T follicular helper cell (primary cell): ENCODE data around the gene MBOAT1.
"Not testable (repeated sequence)": the region's sequence is repeated elsewhere in the genome, so short reads cannot be mapped to it uniquely, and the experiment has no call there.

Experiments
- DNase-seq: peaks from one replicate; pipeline ENCODE4 v3.0.0-alpha.2; 2020; ENCODE audit warnings: low read depth
- total RNA-seq, 2 experiments: gene quantifications; one replicate each; lab custom pipeline; 2026; lab: John Stamatoyannopoulos, UW

The MBOAT1 gene, protein sequence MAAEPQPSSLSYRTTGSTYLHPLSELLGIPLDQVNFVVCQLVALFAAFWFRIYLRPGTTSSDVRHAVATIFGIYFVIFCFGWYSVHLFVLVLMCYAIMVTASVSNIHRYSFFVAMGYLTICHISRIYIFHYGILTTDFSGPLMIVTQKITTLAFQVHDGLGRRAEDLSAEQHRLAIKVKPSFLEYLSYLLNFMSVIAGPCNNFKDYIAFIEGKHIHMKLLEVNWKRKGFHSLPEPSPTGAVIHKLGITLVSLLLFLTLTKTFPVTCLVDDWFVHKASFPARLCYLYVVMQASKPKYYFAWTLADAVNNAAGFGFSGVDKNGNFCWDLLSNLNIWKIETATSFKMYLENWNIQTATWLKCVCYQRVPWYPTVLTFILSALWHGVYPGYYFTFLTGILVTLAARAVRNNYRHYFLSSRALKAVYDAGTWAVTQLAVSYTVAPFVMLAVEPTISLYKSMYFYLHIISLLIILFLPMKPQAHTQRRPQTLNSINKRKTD
- 10.5 to 45.0 reads per million in 2 experiments for total RNA-seq

DNA sequence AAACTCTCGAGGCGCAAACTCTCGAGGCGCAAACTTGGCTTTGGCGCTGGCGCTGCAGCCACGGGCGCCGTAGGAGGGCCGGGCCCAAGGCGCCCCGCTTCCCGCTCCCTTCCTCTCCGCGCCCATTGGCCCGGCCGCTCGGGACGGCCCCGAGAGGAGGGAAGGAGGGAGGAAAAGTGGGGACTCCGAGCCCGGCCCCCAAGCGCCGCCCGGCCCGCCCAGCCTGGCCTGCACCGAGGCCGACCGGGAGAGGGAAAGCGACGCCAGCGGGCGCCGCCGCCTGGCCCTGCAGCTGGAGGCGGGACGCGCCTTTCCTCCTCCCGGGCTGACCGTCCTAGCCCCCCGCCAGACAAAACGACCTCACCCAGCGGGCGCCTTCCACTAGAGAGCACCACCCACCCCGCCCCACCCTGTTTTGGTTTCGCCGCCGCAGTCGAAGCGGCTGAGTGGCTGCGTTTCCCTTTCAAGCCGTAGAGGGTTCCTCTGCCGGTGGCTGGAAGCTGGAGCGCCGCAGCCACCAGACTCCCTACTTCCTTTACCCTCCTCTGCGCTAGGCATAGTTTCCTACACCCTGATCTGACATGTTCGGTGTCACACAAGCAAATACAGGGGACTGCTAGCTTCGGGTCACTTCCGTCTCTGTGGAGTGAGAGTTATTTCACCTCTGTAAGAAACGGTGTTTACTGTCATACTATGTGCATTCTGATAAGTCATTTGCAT lies at the start of gene MBOAT1:
Gene MBOAT1 (minus strand): TSS at position 78 of the 720 bp plus-strand sequence. CDS start 235 bp downstream, outside the sequence.
- peak; percentile 48 for DNase-seq

DNA sequence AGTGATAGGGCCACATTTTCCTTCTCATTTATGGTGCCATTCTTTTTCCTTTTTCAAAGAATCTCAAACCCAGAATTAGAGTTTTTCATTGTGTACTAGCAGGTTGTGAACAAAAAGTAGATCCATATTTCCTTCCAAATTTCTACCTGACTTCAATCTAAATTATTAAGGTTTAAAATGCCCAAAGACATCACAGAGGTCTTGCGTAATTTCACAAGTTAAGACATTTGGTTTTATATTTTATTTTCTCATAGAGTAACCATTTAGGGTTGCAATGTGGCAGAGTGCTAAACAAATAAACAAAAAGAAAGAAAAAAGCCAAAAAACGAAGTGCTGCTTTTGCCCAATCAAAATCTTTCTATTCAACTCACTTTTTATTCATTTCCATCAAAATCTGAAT lies 49.4 kb upstream of the MBOAT1 start:
- no peak for DNase-seq

DNA sequence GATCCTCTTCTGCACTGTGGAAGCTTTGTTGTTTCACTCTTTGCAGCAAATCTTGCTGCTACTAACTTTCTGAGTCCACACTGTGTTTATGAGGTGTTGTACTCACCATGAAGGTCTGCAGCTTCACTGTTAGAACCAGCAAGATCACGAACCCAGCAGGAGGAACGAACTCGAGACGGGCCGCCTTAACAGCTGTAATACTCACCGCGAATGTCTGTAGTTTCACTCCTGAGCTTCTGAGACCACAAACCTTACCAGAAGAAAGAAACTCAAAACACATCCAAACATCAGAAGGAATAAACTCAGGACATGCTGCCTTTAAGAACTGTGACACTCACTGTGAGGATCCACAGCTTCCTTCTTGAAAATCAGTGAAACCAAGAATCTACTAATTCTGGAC lies 48.1 kb upstream of the MBOAT1 start:
- no peak for DNase-seq

DNA sequence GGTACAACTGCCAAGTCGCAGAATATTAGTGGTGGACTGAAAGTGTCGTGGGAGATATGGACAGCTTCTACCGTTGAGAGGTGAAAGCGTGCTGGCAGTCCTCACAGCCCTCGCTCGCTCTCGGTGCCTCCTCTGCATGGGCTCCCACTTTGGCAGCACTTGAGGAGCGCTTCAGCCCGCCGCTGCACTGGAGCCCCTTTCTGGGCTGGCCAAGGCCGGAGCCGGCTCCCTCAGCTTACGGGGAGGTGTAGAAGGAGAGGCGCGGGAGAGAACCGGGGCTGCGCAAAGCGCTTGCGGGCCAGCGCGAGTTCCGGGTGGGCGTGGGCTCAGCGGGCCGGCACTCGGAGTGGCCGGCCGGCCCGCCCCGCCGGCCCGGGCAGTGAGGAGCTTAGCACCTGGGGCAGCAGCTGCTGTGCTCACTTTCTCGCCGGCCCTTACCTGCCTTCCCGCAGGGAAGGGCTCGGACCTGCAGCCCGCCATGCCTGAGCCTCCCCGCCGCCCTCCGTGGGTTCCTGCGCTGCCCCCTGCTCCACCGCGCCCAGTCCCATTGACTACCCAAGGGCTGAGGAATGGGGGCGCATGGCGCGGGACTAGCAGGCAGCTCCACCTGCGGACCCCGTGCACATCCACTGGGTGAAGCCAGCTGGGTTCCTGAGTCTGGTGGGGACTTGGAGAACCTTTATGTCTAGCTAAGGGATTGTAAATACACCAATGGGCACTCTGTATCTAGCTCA lies 47.2 kb upstream of the MBOAT1 start:
- no peak for DNase-seq

DNA sequence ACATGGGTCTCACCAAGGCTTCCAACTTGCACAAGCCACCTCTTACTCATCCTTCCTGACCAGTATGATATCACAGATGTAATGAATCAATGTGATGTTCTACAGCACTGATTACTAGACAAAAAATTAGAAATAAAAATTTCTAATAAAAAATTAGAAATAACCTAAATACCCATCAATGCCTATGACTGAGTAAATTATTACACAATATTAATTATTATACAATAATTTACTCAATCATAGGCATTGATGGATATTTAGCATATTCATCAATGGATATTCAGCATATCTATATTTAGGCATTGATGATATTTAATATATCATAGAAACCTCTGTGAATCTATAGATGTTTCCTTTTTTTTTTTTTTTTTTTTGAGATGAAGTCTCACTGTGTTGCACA lies 43.2 kb upstream of the MBOAT1 start:
- no peak for DNase-seq

DNA sequence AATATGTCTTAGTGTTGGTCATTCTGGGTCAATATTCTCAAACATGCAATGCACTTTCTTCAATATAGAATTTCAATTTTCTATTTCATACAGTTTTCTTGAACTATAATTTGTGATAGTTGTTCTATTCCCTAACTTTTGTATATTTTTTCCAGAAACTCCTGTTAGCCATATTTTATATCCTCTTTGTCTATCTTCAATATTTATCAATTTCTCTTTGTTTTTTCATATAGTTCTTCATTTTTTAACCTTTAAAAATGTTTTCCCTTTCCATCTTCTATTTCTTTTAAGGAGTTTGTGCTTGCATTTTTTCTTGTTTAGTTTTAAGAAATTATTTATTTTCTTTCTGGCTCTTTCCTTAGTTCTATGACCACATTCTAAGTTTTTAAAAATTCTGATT lies 42.0 kb upstream of the MBOAT1 start:
- DNase-seq = no peak

DNA sequence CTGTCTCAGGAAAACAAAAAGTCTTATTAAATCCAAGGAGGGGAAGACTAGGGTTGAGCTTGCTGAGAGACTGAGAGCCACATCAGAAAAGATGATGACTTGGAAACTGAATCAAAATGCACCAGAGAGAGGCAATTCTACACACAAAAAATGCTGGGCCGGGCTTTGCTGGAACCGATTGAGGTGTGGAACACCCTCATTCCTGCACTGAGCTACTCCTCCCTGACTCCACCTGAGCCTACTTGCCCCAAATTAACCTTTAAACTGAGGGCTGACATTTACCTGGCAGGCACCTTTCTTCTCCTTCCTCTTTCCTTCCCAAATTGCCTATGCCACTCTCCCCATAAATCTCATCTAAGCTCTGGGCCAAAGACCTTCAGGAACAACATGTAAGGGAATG lies 40.8 kb upstream of the MBOAT1 start:
- no peak for DNase-seq

DNA sequence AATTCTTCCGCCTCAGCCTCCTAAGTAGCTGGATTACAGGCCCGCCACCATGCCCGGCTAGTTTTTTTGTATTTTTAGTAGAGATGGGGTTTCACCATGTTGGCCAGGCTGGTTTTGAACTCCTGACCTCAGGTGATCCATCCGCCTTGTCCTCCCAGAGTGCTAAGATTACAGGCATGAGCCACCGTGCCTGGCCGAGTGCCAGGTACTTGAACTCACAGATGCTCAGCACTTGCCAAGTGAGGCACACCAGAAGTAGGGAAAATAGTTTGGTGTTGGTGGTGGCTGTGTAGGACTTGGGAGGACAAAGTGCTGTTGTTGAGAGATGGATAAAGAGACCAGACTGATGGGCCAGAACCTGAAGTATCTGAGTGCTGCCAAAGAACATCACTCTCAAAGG lies 40.0 kb upstream of the MBOAT1 start:
- DNase-seq = no peak

DNA sequence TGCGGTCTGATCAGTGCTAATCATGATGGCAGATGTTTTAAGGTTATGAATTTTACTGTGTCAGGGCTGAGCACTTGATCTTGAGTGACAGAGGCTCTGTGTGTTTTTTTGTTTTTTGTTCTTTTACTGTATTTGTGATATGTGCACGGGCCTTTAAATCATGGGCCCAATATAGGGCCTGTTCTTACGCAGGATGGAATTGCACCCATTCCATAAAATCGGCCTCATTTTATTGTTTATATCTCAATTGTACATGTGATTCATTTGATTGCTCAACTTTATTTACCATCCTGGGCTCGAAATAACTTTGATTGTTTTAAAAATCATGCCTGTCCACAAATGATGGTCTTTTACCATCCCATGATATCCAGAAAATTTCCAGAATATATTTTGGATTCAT lies 39.3 kb upstream of the MBOAT1 start:
- no peak for DNase-seq

DNA sequence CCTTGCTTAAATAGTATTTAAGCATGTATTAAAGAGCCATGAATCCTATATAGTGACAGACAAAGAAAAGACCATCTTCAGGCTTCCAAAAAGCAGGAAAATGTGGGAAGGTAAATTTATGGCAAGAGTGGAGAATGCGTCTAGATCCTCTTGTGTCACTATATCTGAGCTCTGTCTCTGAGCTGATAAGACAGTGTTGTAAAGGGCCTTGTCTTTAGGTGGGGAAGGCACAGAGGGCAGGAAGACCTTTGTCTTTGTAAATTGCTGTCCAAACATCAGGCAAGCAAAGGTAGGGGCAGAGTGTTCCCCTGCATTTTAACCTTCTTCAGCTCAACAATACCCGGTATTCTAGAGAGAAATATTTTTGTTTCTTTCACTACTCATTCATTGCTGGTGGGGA lies 33.9 kb upstream of the MBOAT1 start:
- DNase-seq = no peak

DNA sequence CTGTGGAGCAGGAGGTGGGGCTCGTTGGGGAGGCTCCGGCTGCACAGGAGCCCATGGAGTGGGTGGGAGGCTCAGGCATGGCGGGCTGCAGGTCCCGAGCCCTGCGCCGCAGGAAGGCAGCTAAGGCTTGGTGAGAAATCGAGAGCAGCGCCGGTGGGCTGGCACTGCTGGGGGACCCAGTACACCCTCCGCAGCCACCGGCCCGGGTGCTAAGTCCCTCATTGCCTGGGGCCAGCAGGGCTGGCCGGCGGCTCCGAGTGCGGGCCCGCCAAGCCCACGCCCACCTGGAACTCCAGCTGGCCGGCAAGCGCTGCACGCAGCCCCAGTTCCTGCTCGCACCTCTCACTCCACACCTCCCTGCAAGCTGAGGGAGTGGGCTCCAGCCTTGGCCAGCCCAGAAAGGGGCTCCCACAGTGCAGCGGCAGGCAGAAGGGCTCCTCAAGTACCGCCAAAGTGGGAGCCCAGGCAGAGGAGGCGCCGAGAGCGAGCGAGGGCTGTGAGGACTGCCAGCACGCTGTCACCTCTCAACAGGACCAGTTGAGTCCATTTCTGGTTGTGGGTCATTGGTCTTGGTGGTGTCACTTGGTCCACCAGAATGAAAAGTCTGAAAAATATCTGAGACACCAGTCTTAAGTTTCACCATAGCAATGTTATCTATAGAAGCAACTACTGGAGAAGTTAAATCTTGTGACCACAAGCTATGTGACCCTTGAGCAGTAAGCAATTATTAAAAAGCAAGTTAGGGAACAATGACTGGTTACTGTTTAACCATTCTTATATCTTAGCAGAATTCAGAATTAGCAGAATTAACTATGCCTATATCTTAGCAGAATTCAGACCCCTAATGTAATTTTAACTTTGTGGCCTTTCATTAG lies 32.8 kb upstream of the MBOAT1 start:
- not testable (repeated sequence) for DNase-seq

DNA sequence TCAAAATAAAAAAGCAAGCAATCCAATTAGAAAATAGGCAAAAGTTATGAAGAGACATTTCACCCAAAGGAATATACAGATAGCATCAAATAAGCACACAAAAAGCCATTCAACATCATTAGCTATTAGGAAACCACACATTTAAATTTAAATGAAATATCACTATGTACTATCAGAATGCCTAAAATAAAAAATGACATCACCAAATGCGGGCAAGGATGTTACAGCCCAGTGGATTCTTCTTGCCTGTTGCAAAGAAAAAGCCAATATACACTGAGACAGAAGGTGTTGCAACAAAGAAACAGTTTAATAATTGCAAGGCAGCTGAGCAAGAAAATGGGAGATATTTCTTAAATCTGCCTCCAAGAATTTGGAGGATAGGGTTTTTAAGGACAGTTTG lies 31.0 kb upstream of the MBOAT1 start:
- no peak for DNase-seq

DNA sequence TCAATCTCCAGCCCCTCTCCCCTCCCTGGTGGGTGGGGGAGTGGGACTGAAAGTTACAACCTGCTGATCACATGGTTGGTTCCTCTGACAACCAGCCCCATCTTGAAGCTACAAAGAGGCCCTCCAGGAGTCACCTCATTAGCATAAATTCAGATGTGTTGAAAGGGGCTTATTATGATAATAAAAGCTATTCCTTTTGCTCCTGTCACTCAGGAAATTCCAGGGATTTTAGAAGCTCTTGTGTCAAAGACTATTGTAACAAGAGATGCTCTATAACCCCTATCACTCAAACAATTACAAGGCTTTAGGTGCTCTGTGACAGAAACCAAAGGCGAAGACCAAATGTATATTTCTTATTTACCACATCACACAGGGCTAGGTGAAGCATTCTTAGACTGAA lies 30.1 kb upstream of the MBOAT1 start:
- no peak for DNase-seq

DNA sequence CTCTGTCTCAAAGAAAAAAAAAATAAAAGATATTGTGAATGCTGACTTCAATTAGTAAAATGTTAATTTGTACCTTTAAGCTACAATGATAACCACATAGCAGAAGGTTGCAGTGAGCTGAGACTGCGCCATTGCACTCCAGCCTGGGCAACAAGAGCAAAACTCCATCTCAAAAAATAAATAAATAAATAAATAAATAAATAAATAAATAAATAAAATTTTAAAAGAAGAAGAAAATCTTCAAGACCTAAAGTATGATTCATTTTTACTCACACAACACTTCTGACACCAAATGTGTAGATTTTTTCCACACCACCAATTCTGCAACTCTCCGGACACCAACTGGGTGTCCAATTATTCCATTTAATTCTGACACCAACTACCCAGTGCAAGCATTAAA lies 28.8 kb upstream of the MBOAT1 start:
- no peak for DNase-seq

DNA sequence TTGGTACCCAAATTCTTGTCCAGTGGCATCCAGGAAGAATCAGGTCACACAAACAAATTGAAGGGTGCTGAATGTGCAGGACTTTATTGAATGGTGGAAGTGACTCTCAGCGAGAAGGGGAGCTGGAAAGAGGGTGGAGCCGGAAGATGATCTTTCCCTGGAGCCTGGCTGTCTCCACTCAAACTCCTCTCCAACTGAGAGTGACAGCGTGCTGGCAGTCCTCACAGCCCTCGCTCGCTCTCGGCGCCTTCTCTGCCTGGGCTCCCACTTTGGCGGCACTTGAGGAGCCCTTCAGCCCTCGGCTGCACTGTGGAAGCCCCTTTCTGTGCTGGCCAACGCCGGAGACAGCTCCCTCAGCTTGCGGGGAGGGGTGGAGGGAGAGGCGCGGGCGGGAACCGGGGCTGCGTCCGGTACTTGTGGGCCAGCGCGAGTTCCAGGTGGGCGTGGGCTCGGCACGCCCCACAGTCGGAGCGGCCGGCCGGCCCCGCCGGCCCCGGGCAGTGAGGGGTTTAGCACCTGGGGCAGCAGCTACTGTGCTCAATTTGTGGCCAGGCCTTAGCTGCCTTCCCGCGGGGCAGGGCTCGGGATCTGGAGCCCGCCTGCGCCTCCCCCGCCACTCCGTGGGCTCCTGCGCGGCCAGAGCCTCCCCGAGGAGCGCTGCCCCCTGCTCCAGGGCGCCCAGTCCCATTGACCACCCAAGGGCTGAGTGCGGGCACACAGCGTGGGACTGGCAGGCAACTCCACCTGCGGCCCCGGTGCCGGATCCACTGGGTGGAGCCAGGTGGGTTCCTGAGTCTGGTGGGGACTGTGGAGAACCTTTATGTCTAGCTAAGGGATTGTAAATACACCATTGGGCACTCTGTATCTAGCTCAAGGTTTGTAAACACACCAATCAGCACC lies 26.7 kb upstream of the MBOAT1 start:
- no peak for DNase-seq

DNA sequence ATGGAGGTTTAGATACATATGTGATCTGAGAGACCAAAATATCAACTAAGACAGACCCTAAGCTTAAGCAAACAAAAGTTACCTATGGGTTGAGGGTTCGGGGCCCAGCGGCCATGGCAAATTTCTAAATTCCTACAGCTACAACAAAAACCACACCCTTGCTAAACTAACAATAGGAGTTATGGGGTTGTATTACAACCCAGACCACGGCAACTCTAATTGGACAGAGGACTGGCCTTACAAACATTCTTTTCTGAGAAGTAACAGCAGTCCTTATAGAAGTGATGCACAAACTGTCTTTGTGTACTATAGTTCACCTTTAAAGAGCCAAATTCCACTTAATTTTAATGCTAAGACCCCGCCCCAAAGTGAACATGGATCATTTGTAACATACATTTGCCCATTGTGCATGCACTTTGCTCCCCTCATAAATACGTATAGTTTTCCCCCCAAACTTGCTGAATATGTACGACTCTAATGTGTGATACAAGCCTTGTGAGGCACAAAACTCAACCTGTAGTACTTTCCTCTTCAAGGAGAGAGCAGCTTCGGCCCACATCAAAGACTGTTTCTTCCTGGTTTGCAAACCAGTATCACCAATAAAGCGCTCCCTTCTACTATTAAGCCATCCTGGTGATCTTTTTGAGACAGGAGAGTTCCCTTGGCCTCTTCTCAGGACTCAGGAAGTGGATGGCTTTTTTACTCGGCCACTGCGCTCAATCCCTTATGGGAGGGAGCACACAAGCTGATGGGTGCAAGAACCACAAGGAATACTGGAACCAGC lies 25.6 kb upstream of the MBOAT1 start:
- DNase-seq = no peak

DNA sequence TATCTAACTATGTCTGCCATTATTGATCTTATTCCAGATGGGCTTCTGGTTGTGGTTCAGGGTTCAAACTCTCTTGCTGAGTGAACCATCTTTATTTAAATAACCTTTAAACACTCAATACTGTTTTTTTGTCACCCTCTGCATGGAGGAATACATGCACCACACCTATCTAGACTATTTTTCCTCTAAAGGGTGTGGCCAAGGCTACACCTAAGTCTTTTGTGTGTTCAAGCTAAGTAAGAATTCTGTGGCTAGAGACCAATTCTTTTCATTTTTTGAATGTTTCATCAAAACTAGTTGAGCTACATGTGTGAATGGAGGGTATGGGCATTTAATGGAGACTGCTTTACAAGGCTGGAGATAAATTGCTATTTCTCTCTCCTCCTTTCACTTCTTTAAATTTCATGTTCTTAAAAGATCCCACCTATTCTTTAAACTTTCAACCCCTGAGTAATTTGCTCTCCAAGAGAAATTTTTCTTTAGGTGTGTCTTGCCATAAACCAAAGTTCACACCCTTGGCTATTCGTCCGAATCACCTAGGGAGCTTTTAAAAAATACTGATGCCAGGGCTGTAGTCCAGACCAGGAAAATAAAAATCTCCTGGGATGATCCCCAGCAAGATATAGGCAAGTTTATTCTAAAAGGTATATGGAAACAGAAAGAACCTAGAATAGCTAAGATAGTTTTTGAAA lies 24.8 kb upstream of the MBOAT1 start:
- no peak for DNase-seq

DNA sequence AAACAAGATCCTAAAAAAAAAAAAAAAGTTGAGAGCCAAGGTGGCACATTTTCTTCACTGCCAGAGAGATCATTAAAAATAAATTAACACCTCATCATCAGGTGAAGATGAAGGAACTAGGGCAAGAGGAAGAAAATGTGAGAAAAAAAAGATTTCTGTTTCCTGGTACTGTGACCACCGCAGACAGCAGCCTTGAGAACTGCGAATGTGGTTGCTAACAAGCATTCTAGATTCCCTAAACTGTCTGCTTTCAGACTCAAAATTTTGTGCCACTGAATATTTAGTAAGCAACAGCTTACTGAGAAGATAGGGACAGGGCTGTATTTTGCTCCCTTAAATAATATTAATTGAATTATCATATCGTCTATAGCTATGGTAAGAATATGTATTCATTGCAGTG lies 24.1 kb upstream of the MBOAT1 start:
- DNase-seq = no peak

DNA sequence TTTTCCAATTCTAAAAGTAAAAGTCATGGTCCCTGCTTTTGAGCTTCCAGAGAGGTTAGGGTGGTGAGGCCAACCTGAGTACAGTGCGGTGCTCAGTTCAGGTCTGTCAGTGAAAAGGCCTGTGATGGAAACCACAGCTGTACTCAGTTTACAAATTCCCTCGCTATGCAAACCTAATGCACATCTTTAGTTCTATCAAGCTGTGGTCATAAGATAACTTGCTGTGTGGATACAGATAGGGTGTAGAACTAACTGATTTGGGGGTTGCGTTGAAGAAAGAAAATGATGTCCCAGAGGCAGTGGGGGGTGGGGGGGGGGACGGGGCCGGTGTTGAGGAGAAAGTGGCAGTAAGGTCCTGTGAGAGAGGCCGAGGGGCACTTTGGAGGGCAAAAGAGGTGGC lies 22.8 kb upstream of the MBOAT1 start:
- no peak for DNase-seq
